HG03196 (cell line): Measurements from ENCODE around the gene PRLR.

Experiments used
- ATAC-seq: cut with Tn5 transposase; IDR thresholded peaks from one replicate; pipeline ENCODE4 v1.9.1; 2021; ENCODE audit not compliant: unreplicated experiment

The PRLR gene

DNA sequence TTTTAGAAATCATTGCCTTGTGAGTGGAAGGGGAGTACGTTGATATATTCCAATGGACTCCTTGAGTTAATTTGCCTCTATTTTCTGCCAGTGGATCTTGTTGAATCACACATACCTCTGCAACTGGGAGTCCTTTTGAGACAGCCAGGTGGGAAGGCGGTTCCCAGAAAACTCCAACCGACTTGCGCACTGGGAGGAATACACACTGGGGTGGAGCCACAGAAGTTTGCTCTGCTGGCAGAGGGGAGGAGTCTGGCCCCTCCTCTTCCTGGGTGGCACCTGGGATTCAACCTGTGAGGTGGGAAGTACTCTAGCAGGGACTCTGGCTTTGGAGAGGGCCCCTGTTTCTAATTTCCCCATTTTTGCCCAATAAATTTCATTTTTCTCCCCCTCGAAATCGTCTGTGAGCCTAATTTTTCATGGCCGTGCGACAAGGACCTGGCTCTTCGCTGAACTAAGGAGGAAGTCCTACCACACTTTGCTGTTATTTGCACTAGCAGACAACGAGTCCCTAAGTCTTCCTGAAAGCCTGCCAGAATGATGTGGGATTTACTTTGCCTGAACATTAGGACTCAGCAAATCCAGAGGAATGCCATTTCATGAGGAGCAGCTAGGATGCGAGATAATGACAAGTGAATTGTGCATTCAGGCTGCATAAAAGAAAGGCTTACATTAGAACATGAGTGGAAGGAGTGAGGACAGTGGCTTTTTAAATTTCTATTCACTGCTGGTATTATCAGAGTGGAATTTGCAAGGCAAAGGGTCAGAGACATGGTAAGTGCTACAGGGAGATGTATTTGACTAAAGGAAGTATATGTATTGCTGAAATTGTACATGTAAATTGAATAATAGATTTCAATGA is 67.2 kb downstream of the PRLR start:
- ATAC-seq = no peak

GRCh38 chr5:35161652-35162273 is 68.5 kb downstream of the PRLR start:
- ATAC-seq = no peak

- ATAC-seq = no peak
Measured at GRCh38 chr5:35160486-35161116, 69.7 kb downstream of the PRLR start.

DNA sequence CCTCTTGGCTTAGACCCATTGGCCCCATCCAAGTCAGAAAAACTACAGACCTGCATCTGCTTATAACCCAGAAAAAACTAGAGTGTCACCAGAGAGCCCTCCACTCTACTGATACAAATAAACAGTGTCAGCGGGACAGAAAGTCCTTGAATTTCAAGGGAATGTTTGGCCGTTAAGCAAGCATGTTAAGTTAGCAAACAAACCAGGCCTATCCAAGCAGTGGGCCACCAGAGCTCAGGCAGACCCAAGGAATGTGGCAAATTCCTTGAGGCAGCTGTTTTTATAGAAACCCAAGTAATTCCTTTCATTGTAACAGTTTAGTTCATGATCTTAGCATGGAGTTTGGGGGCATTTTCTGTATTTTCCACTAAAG is 70.9 kb downstream of the PRLR start:
- ATAC-seq = no peak

DNA sequence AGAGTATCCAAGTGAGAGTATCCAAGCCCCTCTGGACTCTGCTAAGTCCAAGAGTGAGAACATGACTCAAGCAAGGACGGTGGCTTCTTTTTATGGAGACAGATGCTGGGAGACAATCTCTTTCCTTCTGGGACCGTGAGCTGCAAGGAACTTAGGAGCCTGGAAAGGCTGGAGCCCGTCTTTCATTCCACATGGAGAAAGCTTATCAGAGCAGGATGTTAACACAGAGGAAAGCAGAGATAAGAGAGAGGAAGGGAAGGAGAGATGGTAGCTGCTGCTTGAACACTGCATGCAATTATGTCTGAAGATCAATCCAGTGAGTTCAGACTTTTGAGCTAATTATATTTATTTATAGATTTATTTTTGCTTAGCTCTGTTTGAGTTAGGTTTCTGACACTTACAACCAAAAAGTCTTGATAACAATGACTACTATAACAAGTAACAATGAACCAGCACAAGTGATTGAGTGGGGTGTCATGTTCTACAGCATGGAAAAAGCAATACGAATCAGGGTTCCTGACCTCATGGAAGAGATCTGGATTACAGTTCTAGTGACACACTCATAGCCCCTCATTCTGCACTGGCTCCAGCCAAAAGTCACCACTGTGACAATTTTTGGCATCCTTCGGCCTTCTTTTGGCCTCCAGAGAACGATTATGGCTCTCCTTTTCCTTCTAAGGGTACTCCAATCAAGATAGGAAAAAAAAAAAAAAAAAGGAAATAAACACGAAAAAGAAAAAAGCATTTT is 71.5 kb downstream of the PRLR start:
- no peak for ATAC-seq

GRCh38 chr5:35158204-35158603 is 72.1 kb downstream of the PRLR start:
- ATAC-seq = no peak

DNA sequence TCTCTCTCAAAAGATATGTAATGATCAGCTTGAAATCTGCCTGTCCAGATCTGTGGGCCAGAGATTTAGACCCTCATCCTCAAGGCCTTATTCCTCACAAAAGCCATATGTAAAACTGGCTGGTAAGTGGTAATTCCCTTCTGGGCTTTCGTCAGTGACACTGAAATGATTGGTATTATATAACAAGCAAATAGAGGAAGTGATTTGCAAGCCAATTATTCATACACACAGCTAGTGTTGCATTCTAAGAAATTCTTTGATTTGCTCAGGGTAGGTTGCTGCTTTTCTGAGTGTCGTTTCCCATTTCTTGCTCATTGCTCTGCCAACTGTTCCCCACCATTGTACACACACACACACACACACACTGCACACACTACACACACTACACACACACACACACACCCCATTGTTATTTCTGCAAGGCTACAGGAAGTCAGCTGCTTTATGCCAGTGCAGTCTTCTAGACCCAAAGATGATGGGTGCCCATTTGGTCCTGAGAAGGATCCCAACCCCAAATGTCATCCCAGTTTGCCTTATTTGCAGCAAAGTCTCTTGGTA is 76.8 kb downstream of the PRLR start:
- ATAC-seq = no peak

- no peak for ATAC-seq
Measured at GRCh38 chr5:35152733-35153132, 77.6 kb downstream of the PRLR start.

- ATAC-seq = no peak
Measured at GRCh38 chr5:35151146-35151920, 79.0 kb downstream of the PRLR start.

GRCh38 chr5:35149041-35149440 is 81.2 kb downstream of the PRLR start:
- no peak for ATAC-seq

- ATAC-seq = no peak
Measured at GRCh38 chr5:35146406-35146805, 83.9 kb downstream of the PRLR start.

- no peak for ATAC-seq
Measured at GRCh38 chr5:35145691-35146317, 84.5 kb downstream of the PRLR start.

DNA sequence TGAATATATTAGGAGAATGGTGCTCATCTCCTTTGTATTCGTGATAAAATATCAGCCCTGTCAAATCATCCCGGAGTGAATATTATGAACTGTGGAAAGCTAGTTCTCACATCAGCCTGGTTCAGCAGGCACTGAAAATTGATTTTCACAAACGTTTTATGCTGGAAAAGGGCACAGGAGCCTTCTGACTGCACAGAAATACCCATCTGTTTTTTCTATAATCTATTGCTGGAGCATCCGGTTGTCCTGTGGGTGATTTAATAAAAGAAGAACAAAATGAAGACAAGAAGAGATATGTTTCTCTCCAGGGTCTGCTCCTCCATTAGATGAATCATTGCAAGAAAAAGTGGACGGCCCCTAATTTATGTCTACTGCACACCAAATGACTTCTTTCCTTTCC is 85.3 kb downstream of the PRLR start:
- no peak for ATAC-seq

DNA sequence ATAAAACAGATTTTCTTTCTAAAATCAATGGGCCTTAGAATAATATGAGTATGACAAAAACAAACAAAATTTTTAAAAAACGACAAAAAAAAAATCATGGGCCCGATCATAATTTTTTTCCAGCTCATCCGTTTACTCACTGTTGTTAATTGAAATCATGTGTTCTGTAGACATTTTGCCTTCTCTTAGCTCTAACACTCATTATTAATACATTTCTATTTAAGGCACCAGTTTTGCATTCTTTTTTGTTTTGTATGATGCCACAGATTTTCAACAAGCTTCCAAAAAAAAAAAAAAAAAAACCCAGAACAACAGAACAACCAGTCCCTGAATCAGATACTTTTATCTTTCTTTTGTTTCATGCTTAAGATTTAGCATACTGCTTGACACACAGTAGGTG is 86.4 kb downstream of the PRLR start:
- no peak for ATAC-seq

DNA sequence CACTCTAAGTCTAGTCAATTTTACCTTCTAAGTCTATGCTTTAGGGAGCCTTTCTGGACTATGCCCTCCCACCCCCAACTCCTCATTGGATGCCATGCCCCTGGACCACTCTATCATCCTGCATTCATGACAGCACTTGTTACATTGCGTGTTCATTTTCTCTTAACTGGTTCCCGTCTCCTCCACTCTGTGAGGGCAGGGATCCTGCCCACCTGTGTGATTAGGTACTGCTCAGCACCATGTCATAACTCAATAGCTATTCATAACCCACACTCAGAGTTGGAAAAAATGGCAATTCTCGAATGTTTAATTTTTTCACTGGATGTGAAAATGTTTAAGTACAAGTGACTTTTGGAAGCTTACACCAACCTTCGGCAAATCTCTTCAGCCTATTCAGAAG is 88.5 kb downstream of the PRLR start:
- no peak for ATAC-seq

- no peak for ATAC-seq
Measured at GRCh38 chr5:35138232-35138631, 92.1 kb downstream of the PRLR start.

DNA sequence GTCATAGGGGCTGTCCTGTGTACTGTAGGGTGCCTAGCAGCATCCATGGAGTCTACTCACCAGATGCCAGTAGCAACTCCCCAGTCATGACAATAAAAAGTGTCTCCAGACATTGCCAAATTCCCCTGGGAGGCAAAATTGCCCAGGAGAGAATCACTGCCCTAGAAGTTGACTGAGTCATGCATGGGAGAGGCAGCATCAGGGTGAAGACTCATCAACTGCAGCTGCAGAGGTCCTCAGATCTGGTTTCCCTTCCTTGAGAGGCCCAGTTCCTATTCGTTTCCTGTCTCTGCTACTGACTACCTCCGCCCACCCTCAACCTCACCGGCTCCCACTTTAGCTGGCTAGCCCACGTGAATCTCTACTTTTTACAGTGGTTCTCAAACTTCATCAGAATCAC is 93.9 kb downstream of the PRLR start:
- ATAC-seq = no peak

DNA sequence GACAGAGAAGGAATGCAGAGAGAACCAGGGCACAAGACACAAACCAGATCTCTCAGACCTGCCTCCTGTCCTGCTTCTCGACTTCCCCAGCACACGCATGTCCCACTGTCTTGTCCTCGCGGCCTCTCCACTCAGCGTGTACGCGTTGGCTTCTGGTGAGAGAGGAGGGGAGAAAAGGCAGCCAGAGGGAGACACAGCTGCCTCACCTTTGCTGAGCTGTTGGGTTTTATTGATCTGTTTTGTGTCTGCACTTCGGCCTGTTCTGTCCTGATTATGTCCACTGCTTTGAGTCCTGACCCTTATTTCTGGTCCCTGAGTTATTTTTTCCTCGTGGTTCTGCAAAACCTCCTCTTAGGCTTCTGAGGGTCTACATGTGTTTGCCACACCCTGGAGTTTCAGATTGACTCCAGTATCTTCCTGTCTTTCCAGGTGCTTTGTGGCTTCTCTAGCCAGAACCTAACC is 95.0 kb downstream of the PRLR start:
- no peak for ATAC-seq

DNA sequence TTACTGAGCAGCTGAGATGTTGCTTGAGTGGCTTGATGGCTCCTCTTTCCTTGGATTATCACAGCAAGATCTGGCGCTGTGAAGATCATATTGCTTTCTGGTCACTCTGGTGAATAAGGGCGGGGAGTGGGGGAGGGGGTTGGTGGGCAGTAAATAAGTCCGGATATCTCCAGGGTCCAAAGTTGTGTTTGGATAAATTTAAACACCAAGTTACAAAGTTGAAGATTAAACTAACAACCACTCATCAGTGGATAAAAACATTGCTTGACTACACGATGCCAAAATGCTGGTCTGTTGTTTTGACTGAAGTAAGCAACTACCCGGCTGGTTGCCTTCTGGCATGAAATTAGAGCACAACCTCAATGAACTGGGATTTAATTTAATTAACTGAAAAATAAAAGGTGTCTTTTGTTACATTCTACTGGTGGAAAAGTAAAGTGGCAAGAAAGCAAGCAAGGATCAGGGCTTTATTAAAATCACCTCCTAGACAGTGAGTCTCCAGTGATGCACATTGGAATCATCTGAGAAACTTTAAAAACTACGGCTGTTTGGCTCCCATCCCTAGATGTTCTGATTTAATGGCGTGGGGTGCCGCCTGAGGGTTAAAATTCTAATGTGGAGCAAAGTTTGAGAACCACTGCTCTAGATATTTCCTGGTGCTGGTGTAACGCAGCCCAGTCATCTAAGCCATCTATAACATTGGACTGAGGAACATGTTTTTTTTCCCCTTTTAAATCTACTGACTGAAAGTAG is 95.8 kb downstream of the PRLR start:
- no peak for ATAC-seq
